NB4 (cell line): ENCODE results near the gene MAT1A.
"Not testable (repeated sequence)": the region's sequence is repeated elsewhere in the genome, so short reads cannot be mapped to it uniquely, and the experiment has no call there.

ENCODE experiments used
- DNase-seq: peaks from one replicate; pipeline ENCODE4 v3.0.0; 2010; ENCODE audit warnings: low read depth
- H3K4me3 ChIP-seq: one replicate; pipeline ENCODE4 v1.5.1; 2011; ENCODE audit warnings: mild to moderate bottlenecking, low read depth, low read length, moderate library complexity
- MYC ChIP-seq: IDR thresholded peaks from 2 replicates; pipeline ENCODE4 v1.6.1; 2011; ENCODE audit warnings: low read depth, low read length
- POLR2A ChIP-seq: IDR thresholded peaks from 2 replicates; pipeline ENCODE4 v1.6.1; 2011; ENCODE audit warnings: mild to moderate bottlenecking; ENCODE audit not compliant: insufficient read length; ENCODE audit errors: extremely low read depth
- TF ChIP-seq, protein P1 (sequence below): IDR thresholded peaks from 2 replicates; pipeline ENCODE4 v1.6.1; 2011; ENCODE audit warnings: low read depth, low read length
- TF ChIP-seq, protein P2 (sequence below): IDR thresholded peaks from one replicate; pipeline ENCODE4 v1.5.1; 2012; ENCODE audit warnings: low read depth, low read length

Gene MAT1A

DNA sequence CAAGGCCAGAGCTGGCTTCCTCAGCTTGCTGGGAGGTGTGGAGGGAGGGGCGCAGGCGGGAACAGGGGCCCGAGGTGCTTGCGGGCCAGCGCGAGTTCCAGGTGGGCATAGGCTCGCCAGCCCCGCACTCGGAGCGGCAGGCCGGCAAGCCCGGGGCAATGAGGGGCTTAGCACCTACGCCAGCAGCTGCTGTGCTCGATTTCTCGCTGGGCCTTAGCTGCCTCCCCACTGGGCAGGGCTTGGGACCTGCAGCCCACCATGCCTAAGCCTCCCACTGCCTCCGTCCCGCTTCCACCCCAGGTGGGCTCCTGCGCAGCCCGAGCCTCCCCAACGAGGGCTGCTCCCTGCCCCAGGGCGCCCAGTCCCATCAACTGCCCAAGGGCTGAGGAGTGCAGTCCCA is 25.9 kb upstream of the MAT1A start:
- TF ChIP-seq MYC (no peak), POLR2A (no peak)
- TF ChIP-seq, protein P1, sequence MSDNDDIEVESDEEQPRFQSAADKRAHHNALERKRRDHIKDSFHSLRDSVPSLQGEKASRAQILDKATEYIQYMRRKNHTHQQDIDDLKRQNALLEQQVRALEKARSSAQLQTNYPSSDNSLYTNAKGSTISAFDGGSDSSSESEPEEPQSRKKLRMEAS = no peak
- H3K4me3 ChIP-seq = no peak overlapping the region
- DNase-seq = no peak

DNA sequence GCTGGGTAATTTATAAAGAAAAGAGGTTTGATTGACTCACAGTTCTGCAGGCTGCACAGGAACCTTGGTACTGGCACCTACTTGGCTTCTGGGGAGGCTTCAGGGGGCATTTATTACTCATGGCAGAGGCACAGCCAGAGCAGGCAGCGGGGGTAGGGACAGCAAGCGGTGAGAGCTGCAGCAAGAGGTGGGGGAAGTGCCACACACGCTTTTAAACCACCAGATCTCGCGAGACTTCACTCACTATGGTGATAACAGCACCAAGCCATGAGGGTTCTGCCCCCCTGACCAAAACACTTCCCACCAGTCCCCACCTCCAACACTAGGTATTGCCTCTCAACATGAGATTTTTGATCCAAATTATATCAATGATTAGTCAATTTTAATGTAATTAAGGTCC is 24.1 kb upstream of the MAT1A start:
- TF ChIP-seq MYC (no peak), POLR2A (no peak)
- TF ChIP-seq, protein P2, sequence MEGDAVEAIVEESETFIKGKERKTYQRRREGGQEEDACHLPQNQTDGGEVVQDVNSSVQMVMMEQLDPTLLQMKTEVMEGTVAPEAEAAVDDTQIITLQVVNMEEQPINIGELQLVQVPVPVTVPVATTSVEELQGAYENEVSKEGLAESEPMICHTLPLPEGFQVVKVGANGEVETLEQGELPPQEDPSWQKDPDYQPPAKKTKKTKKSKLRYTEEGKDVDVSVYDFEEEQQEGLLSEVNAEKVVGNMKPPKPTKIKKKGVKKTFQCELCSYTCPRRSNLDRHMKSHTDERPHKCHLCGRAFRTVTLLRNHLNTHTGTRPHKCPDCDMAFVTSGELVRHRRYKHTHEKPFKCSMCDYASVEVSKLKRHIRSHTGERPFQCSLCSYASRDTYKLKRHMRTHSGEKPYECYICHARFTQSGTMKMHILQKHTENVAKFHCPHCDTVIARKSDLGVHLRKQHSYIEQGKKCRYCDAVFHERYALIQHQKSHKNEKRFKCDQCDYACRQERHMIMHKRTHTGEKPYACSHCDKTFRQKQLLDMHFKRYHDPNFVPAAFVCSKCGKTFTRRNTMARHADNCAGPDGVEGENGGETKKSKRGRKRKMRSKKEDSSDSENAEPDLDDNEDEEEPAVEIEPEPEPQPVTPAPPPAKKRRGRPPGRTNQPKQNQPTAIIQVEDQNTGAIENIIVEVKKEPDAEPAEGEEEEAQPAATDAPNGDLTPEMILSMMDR = no peak
- TF ChIP-seq, protein P1 = no peak
- no peak overlapping the region for H3K4me3 ChIP-seq
- peak; percentile 7 for DNase-seq

DNA sequence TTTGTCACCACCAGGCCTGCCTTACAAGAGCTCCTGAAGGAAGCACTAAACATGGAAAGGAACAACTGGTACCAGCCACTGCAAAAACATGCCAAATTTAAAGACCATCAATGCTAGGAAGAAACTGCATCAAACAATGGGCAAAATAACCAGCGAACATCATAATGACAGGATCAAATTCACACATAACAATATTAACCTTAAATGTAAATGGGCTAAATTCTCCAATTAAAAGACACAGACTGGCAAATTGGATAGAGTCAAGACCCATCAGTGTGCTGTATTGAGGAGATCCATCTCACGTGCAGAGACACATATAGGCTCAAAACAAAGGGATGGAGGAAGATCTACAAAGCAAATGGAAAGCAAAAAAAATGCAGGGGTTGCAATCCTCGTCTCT is 16.5 kb upstream of the MAT1A start:
- DNase-seq, H3K4me3 ChIP-seq: not testable (repeated sequence)

DNA sequence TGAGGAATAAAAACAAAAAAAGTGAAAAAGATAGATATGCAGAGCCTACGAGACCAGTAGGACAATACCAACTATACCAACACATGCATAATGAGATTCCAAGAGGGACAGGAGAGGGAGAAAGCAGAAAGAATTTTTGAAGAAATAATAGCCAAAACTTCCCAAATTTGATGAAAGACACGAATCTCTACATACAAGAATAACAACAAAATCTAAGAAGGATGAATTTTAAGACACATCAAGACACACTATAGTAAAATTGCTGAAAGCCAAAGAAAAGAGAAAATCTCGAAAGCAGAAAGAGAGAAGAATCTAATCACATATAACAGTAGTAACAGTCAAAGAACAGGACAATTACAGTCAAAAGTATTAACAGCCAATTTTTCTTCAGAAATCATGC is 7.5 kb upstream of the MAT1A start:
- no peak overlapping the region for H3K4me3 ChIP-seq
- no peak for DNase-seq
- TF ChIP-seq, protein P2 = no peak
- TF ChIP-seq MYC (no peak), POLR2A (no peak)
- TF ChIP-seq, protein P1 = no peak

DNA sequence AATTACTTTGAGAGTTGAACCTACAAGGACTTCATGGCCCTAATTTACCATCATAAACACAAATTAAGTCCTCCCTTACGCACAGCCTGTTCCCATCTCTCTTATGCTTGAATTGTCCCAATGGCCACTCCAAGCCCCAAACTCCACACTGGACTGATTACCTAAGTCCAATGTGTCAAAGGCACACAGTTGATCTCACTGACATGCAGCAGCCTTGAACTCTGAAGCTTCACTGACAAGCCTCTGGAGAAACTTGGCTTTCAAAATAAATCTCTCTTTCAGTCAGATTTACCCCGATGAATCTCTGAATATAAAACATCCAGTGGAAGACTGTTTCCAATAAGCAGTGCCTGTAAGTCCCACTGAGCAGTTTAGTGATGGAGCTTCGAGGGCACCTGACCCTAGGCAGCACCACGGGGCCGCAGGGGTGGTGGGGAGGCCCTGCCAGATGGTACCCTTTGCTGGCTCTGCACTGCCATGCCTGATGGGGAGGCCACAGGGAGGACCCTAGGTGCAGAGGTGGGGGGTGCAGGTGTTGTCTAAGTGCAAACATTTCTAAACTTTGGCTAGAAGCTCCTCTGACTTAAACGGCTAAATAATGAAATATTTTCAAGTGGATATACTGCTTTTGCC is 3.3 kb upstream of the MAT1A start:
- TF ChIP-seq, protein P2 = no peak
- TF ChIP-seq MYC (no peak), POLR2A (no peak)
- TF ChIP-seq, protein P1 = no peak
- DNase-seq = no peak
- no peak overlapping the region for H3K4me3 ChIP-seq

DNA sequence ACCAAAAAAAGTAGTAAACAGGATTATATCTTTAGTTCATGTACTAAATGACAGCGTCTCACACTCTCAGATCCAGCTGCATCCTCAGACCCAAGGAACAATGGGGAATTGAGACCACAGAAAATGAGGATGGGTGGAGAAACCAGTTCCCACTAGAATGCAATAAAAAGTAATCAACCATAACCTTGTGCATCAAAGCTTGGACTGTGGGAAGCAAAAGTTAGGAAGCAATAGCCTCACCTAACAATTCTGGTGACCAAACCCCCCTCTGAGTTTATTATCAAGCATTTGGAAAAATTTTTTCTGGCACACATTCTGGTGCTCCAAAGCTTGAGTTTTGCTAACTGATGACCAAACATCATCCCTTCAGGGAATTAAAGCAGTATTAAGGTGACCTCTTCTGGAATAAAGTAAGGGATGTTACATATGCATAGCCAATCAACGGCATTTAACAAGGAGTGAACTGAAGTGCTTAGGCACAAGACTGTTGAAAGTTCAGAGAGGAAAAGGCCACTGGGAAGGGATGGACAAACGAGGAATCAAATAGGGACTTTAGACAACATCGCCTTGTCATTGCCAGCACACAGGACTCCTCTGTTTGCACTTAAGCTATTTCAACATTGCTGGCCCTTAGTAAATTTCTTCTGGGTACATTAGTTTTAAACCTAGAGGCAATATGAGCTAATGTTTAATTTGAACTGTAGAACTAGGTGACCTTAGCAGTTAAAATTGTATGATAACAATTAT is 1.2 kb upstream of the MAT1A start:
- TF ChIP-seq, protein P1 = no peak
- no peak for TF ChIP-seq MYC
- no peak for TF ChIP-seq POLR2A
- TF ChIP-seq, protein P2 = no peak
- no peak overlapping the region for H3K4me3 ChIP-seq
- DNase-seq = no peak
